GM21717 (cell line): ENCODE data around the gene DEFB132.

ENCODE experiments used
- ATAC-seq: cut with Tn5 transposase; IDR thresholded peaks from one replicate; pipeline ENCODE4 v1.9.1; 2021; ENCODE audit warnings: mild to moderate bottlenecking, moderate library complexity; ENCODE audit not compliant: unreplicated experiment

The DEFB132 gene

DNA sequence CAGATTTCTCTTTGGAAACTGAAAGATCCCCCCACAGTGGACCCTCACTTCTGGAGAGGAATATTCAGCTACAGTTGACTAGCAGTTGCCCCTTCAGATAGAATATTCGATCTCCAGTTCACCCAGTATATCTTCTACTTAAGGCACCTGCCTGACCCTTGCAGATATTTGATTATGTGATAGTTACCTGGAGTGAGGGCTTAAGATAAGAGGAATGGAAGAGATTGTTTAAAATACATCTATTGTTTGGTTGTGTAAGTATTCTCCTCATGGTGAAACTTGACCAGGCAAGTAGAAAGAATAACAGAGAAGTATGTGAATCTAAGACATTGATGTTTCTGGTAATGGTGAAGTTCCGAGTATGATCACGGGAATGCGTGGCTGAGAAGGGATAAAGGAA is 38.3 kb downstream of the DEFB132 start:
- no peak for ATAC-seq

DNA sequence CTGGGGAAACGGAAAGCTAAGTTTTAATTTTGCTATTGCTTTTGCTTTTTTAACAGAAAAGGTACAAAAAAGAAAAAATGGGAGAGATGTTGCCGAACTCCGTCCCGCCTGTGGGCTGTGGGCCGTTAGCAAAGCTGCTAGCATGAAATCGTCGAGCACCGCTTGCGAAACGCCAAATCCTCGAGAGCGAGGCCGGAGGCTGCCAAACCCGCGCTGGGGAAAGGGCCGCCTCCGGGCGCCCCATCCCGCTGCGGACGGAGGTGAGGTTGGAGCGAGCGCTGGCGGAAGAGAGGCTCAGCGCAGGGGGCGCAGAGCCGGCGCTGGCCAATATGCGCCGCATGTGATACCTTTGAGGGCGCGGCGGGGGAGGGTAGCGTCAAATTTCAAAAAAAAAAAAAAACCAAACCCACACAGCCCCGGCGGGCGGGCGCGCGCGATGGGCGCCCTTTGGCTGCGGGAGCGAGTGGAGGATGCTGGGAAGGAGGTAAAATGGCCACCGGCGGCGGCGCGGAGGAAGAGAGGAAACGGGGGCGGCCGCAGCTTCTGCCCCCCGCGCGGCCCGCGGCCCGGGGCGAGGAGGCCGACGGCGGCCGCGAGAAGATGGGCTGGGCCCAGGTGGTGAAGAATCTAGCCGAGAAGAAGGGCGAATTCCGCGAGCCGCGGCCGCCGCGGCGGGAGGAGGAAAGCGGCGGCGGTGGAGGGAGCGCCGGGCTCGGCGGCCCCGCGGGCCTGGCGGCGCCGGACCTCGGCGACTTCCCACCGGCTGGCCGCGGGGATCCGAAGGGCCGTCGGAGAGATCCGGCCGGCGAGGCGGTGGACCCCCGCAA is 39.8 kb downstream of the DEFB132 start, which contains the start of gene ZCCHC3:
ZCCHC3 (plus strand) TSS at position 473 of the 827 bp plus-strand sequence; CDS start at position 490, 17 bp downstream.
- peak; percentile 63 for ATAC-seq

DNA sequence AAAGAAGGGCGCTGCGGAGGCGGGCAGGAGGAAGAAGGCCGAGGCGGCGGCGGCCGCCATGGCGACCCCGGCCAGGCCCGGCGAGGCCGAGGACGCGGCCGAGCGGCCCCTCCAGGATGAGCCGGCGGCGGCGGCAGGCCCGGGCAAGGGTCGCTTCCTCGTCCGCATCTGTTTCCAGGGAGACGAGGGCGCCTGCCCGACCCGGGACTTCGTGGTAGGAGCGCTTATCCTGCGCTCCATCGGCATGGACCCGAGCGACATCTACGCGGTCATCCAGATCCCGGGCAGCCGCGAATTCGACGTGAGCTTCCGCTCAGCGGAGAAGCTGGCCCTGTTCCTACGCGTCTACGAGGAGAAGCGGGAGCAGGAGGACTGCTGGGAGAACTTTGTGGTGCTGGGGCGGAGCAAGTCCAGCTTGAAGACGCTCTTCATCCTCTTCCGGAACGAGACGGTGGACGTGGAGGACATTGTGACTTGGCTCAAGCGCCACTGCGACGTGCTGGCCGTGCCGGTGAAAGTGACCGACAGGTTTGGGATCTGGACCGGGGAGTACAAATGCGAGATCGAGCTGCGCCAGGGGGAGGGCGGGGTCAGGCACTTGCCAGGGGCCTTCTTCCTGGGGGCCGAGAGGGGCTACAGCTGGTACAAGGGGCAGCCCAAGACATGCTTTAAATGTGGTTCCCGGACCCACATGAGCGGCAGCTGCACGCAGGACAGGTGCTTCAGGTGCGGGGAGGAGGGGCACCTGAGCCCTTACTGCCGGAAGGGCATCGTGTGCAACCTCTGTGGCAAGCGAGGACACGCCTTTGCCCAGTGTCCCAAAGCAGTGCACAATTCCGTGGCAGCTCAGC is 40.6 kb downstream of the DEFB132 start:
- peak; percentile 26 for ATAC-seq

DNA sequence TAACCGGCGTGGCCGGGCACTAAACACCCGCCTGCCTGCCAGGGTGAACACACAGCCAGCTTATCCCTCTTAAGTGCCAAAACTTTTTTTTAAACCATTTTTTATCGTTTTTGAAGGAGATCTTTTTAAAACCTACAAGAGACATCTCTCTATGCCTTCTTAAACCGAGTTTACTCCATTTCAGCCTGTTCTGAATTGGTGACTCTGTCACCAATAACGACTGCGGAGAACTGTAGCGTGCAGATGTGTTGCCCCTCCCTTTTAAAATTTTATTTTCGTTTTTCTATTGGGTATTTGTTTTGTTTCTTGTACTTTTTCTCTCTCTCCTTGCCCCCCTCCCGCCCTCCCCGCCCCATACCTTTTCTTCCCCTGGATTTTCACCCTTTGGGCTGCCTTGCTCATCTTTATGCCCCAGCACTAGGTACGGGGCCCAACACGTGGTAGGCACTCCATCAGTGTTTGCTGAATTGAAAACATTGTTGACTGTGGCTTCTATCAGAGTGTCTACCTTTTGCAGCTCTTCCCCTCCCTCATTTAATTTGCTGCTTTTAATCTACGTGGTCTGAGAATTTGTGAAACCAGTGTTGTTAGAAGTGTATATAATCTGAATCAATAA is 41.4 kb downstream of the DEFB132 start:
- no peak for ATAC-seq

DNA sequence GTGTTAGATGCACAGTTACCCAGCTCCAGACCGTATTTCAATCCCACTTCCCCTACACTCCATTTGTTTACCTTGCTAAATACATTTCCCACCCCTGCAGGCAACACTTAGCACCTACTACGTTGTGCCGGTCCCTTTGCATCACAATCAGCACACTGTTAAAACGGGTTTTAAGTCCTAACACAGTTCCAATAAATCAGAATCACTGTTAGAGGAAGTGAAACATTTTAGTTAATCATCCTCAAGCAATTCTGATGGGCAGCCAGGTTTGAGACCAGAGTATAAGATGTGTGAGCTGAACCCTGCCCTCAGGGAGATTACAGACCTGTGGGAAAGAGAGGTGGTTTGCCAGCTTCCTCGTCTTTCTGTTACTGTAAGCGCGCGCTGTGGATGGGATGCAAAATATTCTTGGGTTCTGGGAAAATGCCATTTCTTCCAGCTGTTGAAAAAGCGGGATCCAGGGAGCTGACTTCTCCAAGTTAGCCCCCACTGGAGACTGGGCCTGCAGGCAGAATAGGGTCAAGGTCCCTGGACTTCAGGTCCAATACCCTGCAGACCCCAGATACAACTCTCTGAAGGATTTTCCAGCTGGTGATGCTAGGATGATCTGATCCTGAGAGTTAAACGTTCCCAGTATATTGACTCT is 42.9 kb downstream of the DEFB132 start:
- no peak for ATAC-seq

DNA sequence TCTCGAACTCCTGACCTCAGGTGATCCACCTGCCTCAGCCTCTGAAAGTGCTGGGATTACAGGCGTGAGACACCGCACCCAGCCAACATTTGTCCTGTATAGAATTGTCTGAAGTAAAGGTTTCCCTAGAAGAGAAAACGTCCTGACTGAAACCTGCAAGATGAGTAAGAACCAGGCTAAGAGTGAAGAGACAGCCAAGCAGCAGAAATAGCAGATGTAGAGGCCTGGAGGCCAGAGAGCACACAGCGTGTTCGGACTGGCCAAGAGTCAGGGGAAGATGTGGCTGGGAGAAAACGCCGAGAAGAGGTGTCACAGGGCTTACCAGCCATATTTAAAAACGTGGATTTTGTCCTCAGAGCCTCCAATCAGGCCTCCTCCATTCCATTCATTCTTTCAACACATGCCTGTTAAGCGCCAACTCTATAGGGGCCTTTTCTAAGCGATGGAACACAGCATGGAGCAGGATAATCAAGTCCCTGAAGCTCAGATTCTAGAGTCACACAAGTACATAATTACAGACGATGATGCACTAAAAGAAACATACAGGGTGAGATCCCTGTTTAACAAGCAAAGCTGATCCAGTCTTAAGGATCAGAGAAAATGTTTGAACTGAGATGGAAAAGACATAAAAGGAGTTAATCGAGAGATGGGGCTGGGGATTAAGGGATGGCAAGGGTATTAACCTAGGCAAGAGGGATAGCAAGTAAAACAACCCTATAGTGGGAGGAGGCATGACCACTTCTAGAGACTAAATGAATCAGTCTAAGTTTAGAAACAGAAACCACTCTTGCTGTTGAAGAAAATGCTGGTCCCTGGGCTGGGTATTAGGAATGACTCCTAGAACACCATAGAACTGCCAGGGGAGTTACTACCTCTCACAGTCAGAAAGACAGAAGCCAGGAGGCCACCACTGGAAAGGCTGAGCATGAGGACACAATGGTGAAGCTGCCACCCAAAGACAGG is 44.6 kb downstream of the DEFB132 start:
- no peak for ATAC-seq

DNA sequence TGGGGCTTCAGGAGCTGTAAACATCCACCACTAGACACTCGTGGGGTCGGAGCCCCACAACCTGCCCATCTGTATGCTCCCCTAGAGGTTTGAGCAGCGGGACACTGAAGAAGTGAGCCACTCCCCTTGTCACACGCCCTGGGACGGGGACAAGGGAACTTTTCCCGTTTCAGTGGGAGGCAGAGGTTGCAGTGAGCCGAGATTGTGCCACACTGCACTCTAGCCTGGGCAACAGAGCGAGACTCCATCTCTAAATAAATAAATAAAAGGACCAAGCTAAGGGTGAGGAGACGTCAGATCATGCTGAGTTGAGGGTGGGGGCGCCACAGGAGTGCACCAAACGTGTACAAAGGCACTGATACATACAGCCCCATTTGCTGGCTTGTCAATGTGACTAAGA is 48.2 kb downstream of the DEFB132 start:
- ATAC-seq: no peak

DNA sequence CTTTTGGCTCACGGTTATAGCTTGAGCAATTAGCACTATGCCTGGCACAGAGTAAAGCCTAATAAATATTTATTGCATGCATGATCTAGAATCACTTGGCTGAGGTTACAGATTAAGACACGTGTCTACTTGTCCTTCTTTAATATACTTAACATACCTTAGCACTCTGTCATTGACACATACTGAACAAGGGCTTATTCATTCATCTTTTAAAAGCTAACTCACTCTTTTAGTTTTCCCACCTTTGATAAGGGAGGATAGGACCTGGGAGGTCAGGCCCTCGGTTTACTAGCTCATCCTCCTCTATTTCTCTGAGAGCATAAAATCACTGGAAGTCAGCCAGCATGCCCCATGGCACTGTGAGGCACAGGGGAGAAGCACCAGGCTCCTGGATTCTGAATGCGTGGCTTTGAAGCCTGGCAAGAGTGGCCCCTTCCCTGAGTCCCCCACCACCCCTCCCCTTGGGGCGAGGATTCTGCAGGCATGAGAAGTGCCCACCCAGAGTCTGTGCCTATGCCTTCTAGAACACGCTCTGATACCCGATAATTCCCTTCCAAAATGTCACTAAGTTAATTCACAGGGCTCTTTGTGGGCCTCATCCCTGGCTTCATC is 51.0 kb downstream of the DEFB132 start:
- no peak for ATAC-seq

DNA sequence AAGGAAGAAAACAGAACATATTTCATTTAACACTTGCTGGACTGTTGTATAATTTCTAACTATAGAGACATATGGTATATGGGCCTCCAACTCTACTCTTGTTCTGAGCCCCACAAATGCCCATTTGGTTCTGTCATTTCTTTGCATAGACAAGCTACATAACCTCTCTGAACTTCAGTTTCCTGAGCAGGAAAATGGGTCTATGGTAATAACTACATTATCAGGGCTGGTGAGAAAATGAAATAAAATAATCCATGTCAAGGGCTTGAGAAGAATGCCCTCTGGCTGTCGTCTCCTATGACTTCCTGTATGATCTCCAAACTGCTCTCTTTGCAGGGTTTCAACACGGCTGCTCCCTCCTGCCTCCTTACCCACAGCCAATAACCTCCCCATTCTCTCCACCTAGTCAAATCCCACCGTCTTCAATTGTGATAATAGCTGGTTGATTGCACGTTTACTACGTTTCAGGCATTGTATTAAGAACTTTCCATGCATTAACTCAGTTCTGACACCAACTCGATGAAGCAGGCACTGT is 51.8 kb downstream of the DEFB132 start:
- ATAC-seq: no peak

DNA sequence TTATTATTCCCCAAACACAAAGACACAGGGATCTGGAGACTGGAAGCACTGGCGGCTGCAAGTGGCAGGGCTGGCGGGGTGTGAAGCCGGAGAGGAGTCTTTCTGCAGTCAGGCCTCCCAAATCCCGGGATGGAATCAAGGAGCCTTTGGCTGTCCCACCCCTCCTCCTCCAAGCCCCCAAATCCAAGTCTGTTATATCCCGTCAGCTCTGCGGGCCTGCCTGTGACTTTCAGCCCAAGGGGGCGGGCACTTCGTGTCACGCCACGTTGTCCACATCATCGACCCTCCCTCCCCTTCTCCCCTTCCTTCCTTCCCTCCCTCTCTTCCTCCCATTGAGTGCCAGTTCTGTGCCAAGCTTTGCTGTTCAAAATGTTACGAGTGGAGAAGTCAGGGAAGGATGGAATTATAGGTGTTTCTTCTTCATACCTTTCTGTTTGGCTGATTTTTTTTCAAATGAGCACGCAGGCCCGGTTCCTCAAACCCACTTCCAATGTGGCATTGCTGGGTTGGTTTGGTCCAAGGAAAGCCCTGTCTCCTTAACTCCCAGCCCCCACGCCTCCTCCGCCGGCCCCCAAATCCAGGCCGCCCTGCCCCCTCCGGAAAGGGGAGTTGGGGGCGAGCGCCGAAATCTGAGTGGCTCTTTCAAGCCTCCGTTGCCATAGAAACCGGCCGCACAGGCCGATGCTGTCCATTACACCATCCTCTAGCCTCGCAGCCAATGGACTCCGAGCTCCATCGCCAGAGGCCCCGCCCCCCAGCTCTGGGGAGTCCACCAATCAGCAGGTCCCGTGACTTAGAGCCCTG is 52.5 kb downstream of the DEFB132 start:
- peak; percentile 65 for ATAC-seq

DNA sequence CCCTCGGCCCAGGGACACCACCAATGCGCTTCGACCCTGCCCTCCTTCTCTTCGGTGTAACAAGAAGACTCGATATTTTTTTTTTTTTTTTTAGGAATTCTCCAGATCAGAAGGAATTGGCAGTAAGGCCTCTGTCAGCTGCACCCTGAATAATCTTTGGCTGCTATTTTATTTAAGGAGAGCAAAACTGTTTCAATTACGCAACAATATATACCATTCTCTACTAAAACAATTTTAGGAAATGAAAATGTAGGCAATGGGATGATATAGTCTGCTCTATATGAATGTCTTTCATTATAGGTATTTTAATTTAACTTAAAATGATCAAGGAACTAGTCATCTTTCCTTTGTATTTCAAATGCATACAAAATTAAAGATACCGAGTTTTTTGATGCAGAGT is 53.1 kb downstream of the DEFB132 start:
- ATAC-seq: no peak
